ENCODE results near the gene DGKG. TPM values are rescaled to one million over a fixed set of nuclear protein-coding genes. Genes with fewer than 3 reads are reported as not detected.

The DGKG gene
- total and polyA plus RNA-seq, 9 of the 15 experiments (the other 6 are each of a cell fraction or from before 2014, with no cell fraction given): 0.01 to 0.36 (median 0.15) TPM

GRCh38 chr3:186244016-186244415 is 118.0 kb downstream of the DGKG start (continued):
- TF ChIP-seq NR0B1 (IDR thresholded peaks at IDR 0.05; ENCODE audit: partially characterized antibody) (no peak), ZNF316 (IDR thresholded peaks at IDR 0.05) (no peak)

GRCh38 chr3:186241910-186242821 is 119.9 kb downstream of the DGKG start:
- 19% methylated on average over 20 of the region's 21 CpGs for WGBS (ENCODE audit: insufficient coverage, low coverage, missing lambda C conversion rate)
- POLR2A ChIA-PET: interaction anchor here (0.7 to 1.0 kb wide), 3 partner anchors 11 to 264 kb away, joined by 3 to 4 read pairs (median 3); no protein-coding TSS in a partner anchor
- in situ Hi-C loops (cut with MboI): no loop called here
- Histone ChIP-seq H3K4me3 (peak overlapping the region; percentile 17), H3K9me3 (replicated peaks; ENCODE audit: control insufficient read depth, insufficient read depth, low read depth, low read length) (no peaks in the 10 kb centered on the region), H3K79me2 (ENCODE audit: control insufficient read depth, insufficient read depth, low read length) (no peaks in the 10 kb centered on the region), H4K20me1 (replicated peaks; ENCODE audit: control insufficient read depth, insufficient read depth, low read length) (0 out of 2 replicates have a peak, but pooled peaks cover 2% of the 10 kb centered on the region), H3K27ac (ENCODE audit: extremely low read depth, low read depth, low read length) (no peak overlapping the region), H3K9me1 (ENCODE audit: control insufficient read depth, insufficient read depth, low read length) (no peaks in the 10 kb centered on the region), H2AFZ (ENCODE audit: low read depth, low read length) (peak overlapping the region; percentile 91), H3K9ac (ENCODE audit: insufficient read depth in 1 of 2, low read depth in 2 of 2, low read length in 2 of 2) (peak overlapping the region in 1 of 2 experiments; percentile 33; a peak in 1 of 4 replicates), H3K27me3 (ENCODE audit: control insufficient read depth in 2 of 2, insufficient read depth in 2 of 2, low read length in 2 of 2) (peaks cover 4 to 12% of the 10 kb centered on the region in 2 experiments; a peak in 3 of 5 replicates), H3K36me3 (ENCODE audit: control insufficient read depth, insufficient read depth, low read length) (no peaks in the 10 kb centered on the region), H3K4me2 (ENCODE audit: insufficient read depth, low read length) (peak overlapping the region; percentile 74), H3K4me1 (replicated peaks in 1 of 2; ENCODE audit: control insufficient read depth in 2 of 2, insufficient read depth in 2 of 2, low read length in 2 of 2) (peaks cover 7 to 10% of the 10 kb centered on the region in 2 experiments)
- intact Hi-C loops (cut with micrococcal nuclease): loop anchor here (1.0 kb wide), 2 partner anchors 239 to 259 kb away; no protein-coding TSS in a partner anchor
- ATAC-seq: peak; percentile 99
- CTCF ChIA-PET (ENCODE audit: low intra/inter-chr PET ratio): interaction anchor here (0.8 to 2.9 kb wide), 3 partner anchors 259 to 582 kb away, joined by 3 to 13 read pairs (median 9); no protein-coding TSS in a partner anchor
- DNase-seq (ENCODE audit: extremely low read depth in 1 of 4, low spot score in 3 of 4): peak; percentile 74 to 83 (median 78)
- no TSS peak for BruUV-seq (replicated peaks)
- peak; percentile 94 for FAIRE-seq
- TF ChIP-seq ESRRA (IDR thresholded peaks at IDR 0.05; ENCODE audit: borderline replicate concordance, low read depth) (no peak), CBFA2T3 (IDR thresholded peaks at IDR 0.05) (no peak), TAF1 (IDR thresholded peaks at IDR 0.05; ENCODE audit: control insufficient read depth, extremely low read depth, insufficient read depth, low read length, severe bottlenecking) (no peak), HDAC1 (IDR thresholded peaks at IDR 0.05) (peak in 1 of 2 experiments; percentile 41; a peak in 1 of 4 replicates), ZNF551 (CRISPR knock-in tag; IDR thresholded peaks at IDR 0.05) (no peak), ATF1 (CRISPR knock-in tag; IDR thresholded peaks at IDR 0.05) (no peak), ATF1 (tag; IDR thresholded peaks at IDR 0.05) (peak; percentile 57), CAMTA2 (CRISPR knock-in tag; conservative IDR thresholded peaks at IDR 0.05) (no peak), ZNF76 (CRISPR knock-in tag; IDR thresholded peaks at IDR 0.05; ENCODE audit: borderline replicate concordance) (no peak), FOXA1 (IDR thresholded peaks at IDR 0.05; ENCODE audit: borderline replicate concordance) (no peak), ZNF41 (CRISPR knock-in tag; conservative IDR thresholded peaks at IDR 0.05) (no peak), ZNF140 (CRISPR knock-in tag; IDR thresholded peaks at IDR 0.05) (no peak)
- TF ChIP-seq, protein P1, sequence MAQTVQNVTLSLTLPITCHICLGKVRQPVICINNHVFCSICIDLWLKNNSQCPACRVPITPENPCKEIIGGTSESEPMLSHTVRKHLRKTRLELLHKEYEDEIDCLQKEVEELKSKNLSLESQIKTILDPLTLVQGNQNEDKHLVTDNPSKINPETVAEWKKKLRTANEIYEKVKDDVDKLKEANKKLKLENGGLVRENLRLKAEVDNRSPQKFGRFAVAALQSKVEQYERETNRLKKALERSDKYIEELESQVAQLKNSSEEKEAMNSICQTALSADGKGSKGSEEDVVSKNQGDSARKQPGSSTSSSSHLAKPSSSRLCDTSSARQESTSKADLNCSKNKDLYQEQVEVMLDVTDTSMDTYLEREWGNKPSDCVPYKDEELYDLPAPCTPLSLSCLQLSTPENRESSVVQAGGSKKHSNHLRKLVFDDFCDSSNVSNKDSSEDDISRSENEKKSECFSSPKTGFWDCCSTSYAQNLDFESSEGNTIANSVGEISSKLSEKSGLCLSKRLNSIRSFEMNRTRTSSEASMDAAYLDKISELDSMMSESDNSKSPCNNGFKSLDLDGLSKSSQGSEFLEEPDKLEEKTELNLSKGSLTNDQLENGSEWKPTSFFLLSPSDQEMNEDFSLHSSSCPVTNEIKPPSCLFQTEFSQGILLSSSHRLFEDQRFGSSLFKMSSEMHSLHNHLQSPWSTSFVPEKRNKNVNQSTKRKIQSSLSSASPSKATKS (CRISPR knock-in tag; IDR thresholded peaks at IDR 0.05): no peak
- TF ChIP-seq, protein P2, sequence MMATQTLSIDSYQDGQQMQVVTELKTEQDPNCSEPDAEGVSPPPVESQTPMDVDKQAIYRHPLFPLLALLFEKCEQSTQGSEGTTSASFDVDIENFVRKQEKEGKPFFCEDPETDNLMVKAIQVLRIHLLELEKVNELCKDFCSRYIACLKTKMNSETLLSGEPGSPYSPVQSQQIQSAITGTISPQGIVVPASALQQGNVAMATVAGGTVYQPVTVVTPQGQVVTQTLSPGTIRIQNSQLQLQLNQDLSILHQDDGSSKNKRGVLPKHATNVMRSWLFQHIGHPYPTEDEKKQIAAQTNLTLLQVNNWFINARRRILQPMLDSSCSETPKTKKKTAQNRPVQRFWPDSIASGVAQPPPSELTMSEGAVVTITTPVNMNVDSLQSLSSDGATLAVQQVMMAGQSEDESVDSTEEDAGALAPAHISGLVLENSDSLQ (IDR thresholded peaks at IDR 0.05): no peak; the same call in 1 of the 2 replicates
